ENCODE measurements around the gene ADAMTS20. TPM values are rescaled to one million over a fixed set of nuclear protein-coding genes. Genes with fewer than 3 reads are reported as not detected.
A peak's percentile ranks its signal among the peaks of the same experiment; 100 is the strongest.

The ADAMTS20 gene
- total RNA-seq, 1 experiment from 2014 or later, result not detected

DNA sequence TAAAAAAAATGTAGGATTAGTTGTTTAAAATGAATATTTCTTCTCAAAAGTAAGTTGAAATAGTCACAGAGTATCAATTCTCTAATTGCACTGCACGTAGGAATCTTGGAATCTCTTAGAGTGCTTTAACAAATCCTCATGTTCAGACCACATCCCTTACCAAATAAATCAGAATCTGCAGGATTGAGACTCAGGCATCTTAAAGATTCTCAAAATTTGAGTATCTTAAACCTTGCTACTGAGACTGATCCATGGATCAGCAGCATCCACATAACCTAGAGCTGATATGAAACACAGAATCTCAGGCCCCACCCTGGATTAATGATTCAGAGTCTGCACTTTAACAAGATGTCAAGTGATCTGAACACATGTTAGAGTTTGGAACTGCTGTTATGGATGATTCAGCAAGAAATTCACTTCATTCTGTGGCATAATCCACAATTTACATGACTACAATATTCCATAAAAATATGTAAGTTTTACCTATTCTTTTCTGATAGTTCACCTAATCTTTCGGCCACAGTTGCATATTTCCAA, 58.7 kb downstream of the ADAMTS20 start:
- no peak for DNase-seq (ENCODE audit: low read depth)

- DNase-seq (ENCODE audit: low read depth), result no peak
Measured at GRCh38 chr12:43482311-43483085, 69.5 kb downstream of the ADAMTS20 start.

- no peak for DNase-seq (ENCODE audit: low read depth)
Measured at GRCh38 chr12:43480591-43480990, 71.4 kb downstream of the ADAMTS20 start.

GRCh38 chr12:43462741-43463140, 89.3 kb downstream of the ADAMTS20 start:
- DNase-seq (ENCODE audit: low read depth), result no peak

DNA sequence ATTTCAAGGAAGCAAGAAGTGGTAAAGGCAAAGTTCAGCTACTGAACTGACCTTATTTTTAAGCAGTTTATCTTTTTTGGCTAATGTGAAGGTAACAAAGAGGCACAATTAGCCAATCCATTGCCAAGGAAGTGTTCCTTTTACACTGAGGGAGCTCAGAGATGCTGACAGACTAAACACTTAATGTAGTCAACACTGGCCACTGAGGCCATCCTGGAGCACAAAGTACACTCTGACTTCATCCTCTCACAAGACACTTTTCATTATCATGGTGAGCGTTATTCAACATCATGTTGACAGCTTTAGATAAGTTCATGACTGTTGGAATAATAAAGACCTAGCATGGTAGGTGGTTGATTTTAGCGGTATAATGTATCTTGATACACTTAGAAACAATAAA, 89.9 kb downstream of the ADAMTS20 start:
- DNase-seq (ENCODE audit: low read depth), result no peak

- DNase-seq (ENCODE audit: low read depth), result no peak
Measured at GRCh38 chr12:43459285-43459684, 92.7 kb downstream of the ADAMTS20 start.

- DNase-seq (ENCODE audit: low read depth), result peak; percentile 54
Measured at GRCh38 chr12:43453761-43454160, 98.2 kb downstream of the ADAMTS20 start.

- peak; percentile 45 for DNase-seq (ENCODE audit: low read depth)
Measured at GRCh38 chr12:43444940-43445564, 107.0 kb downstream of the ADAMTS20 start.

DNA sequence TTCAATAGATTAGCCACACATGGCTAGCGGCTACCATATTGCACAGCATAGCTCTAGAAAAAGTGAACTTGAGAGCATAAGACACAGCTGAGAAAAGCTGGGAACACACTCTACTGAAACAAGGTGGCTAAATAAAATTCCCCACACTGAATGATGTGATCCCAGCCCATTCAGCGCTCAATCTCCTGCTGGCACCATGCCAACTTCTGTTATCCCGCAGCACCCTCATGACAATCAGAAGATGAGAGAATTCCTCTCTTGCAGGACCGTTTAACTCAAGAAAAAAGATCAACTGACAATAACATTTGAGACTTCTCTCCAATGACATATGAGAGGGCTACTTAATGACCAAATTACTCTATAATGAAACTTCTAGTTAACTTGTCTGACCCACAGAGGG, 115.4 kb downstream of the ADAMTS20 start:
- DNase-seq (ENCODE audit: low read depth), result no peak

DNA sequence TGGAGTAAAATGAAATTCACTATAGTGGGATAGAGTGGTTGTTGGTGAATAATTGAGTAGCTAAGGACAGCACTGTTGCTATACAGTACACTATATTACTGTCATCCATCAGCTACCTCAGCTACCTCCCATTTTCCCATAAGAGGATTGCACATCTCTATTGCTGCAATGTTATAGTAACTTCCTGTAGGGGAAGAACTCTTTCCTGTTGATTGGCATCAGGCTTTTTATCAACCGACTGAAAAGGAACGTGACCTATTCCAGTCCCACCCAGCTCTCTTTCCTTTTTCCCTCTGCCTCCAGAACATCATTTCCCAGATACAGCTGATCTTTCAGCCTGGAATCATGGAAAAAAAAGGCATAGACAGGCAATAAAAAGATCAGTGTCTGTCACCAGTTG, 117.4 kb downstream of the ADAMTS20 start:
- DNase-seq (ENCODE audit: low read depth), result no peak

GRCh38 chr12:43428088-43428600, 123.9 kb downstream of the ADAMTS20 start:
- no peak for DNase-seq (ENCODE audit: low read depth)

DNA sequence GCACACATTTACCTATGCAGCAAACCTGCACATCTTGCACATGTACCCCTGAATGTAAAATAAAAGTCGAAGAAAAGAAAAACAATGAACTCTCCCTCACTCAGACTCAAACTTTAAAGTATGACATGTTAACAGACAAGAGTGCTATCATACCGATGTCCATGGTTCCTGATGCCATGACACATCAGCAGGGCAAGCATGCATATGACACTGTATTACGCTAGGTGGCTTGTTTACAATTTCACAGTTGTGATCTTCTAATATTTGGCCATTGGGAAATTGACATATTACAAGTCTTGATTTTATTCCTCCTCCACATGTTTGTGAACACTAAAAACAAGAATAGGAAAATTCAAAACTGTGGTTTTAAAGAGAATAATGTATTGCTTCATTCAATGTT, 126.6 kb downstream of the ADAMTS20 start:
- no peak for DNase-seq (ENCODE audit: low read depth)

- DNase-seq (ENCODE audit: low read depth), result no peak
Measured at GRCh38 chr12:43416981-43417380, 135.0 kb downstream of the ADAMTS20 start.

- no peak for DNase-seq (ENCODE audit: low read depth)
Measured at GRCh38 chr12:43407816-43408645, 144.0 kb downstream of the ADAMTS20 start.

- DNase-seq (ENCODE audit: low read depth), result no peak
Measured at GRCh38 chr12:43406801-43407200, 145.2 kb downstream of the ADAMTS20 start.

DNA sequence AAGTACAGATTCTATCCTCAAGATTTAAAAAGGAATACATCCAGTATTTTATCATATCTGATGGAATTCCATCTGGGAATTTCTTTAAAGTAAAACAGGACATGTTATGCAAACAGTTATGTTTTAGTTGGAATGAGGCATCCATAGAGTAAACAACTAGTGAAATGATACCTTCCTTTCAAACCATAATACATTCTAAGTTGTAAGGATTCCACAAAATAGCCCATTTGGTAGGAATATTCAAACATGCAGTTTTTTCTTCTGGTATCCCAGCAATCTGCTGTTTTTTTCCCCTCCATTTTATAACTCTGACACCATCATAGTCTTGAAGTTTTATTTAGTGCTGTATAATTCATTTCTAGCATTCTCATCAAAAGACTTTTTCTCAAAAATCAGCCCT, 149.6 kb downstream of the ADAMTS20 start:
- DNase-seq (ENCODE audit: low read depth), result no peak

GRCh38 chr12:43401096-43401495, 150.9 kb downstream of the ADAMTS20 start:
- DNase-seq (ENCODE audit: low read depth), result no peak

- DNase-seq (ENCODE audit: low read depth), result no peak
Measured at GRCh38 chr12:43396671-43397070, 155.3 kb downstream of the ADAMTS20 start.

DNA sequence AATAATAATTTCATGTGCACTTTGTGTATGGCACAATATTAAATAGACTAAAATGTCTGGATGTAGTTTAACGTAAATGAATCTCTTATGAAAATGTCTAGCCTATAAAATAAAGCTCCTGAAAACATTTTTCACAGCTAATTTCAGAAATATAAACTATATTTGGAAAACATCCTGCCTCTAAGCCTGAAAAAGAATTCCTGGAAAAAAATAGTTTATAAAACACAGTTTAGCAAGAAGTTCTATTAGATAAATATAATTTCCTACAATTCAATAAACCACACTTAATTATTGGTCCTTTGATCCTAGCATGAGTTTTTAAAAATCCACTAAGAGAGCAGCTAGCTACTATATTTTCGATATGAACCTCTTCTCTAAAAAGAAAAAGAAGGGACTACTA, 159.9 kb downstream of the ADAMTS20 start:
- DNase-seq (ENCODE audit: low read depth), result no peak

GRCh38 chr12:43381879-43382278, 170.1 kb downstream of the ADAMTS20 start:
- DNase-seq (ENCODE audit: low read depth), result no peak

DNA sequence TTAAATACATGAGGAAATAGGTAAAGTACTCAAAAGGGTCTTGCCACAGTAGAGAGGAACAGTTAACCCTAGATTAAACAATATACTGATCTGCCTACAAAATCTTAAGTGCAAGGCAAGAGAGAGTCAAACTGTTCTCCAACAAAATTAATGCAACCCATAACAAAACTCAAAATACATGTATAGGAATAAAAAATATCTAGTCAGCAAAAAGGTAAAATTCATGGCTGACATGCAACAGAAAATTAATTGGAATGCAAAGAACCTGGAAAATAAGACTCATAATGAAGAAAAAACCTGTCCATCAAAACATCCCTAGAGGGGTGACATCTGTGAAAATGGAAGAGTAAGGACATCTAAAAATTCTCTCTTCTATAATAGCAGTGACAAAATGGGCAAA, 173.6 kb downstream of the ADAMTS20 start:
- DNase-seq (ENCODE audit: low read depth), result no peak

GRCh38 chr12:43370263-43370662, 181.7 kb downstream of the ADAMTS20 start:
- peak; percentile 35 for DNase-seq (ENCODE audit: low read depth)
